PC-3 (cell line): ENCODE measurements around the gene SIM2. TPM values are rescaled to one million over a fixed set of nuclear protein-coding genes. Genes with fewer than 3 reads are reported as not detected.
A peak's percentile ranks its signal among the peaks of the same experiment; 100 is the strongest.

Source experiments
- ATAC-seq: fragments of 200-7000 bp; cut with Tn5 transposase; 2 replicates; pipeline ENCODE4 v1.9.1; 2020; ENCODE audit warnings: mild to moderate bottlenecking, moderate library complexity
- BruUV-seq: library from RNA; stranded (reverse); fragments of 400-500 nt; replicated peaks from 2 replicates; lab custom pipeline; 2021; lab: Mats Ljungman, UMichigan
- CTCF ChIA-PET: fragments of 300-600 bp; sonication (Branson Sonifier 250); formaldehyde crosslinking; loops from one replicate; lab custom pipeline; 2022; ENCODE audit warnings: antibody characterized with exemption; lab: Charles Lee
- POLR2A ChIA-PET: fragments of 300-600 bp; sonication (Branson Sonifier 250); formaldehyde crosslinking; loops from one replicate; lab custom pipeline; 2022; ENCODE audit warnings: antibody characterized with exemption; ENCODE audit not compliant: unreplicated experiment; lab: Charles Lee
- DNase-seq: peaks from one replicate; pipeline ENCODE4 v3.0.0-alpha.2; 2015
- H2AFZ ChIP-seq: fragments of 300-600 bp; sonication (generic); 2 replicates; pipeline ENCODE4 v1.6.0; 2016; ENCODE audit warnings: antibody characterized with exemption, low read length
- H3F3A ChIP-seq: fragments of 300-600 bp; sonication (generic); one replicate; pipeline ENCODE4 v1.6.0; 2017; ENCODE audit warnings: antibody characterized with exemption, low read length, control low read depth, mild to moderate bottlenecking; ENCODE audit not compliant: unreplicated experiment
- H3K27ac ChIP-seq: fragments of 300-600 bp; sonication (generic); 2 replicates; pipeline ENCODE4 v1.5.1; 2016; ENCODE audit warnings: mild to moderate bottlenecking, low read length
- H3K27me3 ChIP-seq: fragments of 300-600 bp; sonication (generic); 2 replicates; pipeline ENCODE4 v1.6.1; 2016; ENCODE audit warnings: low read length, mixed read lengths
- H3K36me3 ChIP-seq: fragments of 300-600 bp; sonication (generic); 2 replicates; pipeline ENCODE4 v1.6.1; 2016; ENCODE audit warnings: low read depth, mixed run types, low read length, mixed read lengths
- H3K4me1 ChIP-seq: fragments of 300-600 bp; sonication (generic); 2 replicates; pipeline ENCODE4 v1.5.1; 2016; ENCODE audit warnings: low read length; ENCODE audit not compliant: insufficient read depth
- H3K4me2 ChIP-seq: fragments of 300-600 bp; sonication (generic); 2 replicates; pipeline ENCODE4 v1.6.0; 2016; ENCODE audit warnings: low read length
- H3K4me3 ChIP-seq: fragments of 300-600 bp; sonication (generic); 2 replicates; pipeline ENCODE4 v1.5.1; 2016; ENCODE audit warnings: mild to moderate bottlenecking, low read length, mixed read lengths
- H3K79me2 ChIP-seq: fragments of 300-600 bp; sonication (generic); 2 replicates; pipeline ENCODE4 v1.6.1; 2017; ENCODE audit warnings: low read length, mixed read lengths
- H3K9ac ChIP-seq: fragments of 300-600 bp; sonication (generic); 2 replicates; pipeline ENCODE4 v1.6.0; 2016; ENCODE audit warnings: mild to moderate bottlenecking, low read length
- H3K9me2 ChIP-seq: fragments of 300-600 bp; sonication (generic); replicated peaks from 2 replicates; pipeline ENCODE4 v1.6.1; 2016; ENCODE audit warnings: mixed run types, low read length, mixed read lengths
- H3K9me3 ChIP-seq: fragments of 300-600 bp; sonication (generic); 2 replicates; pipeline ENCODE4 v1.6.1; 2016; ENCODE audit warnings: low read length, mixed read lengths
- H4K20me1 ChIP-seq: fragments of 300-600 bp; sonication (generic); 2 replicates; pipeline ENCODE4 v1.6.1; 2016; ENCODE audit warnings: low read length, mixed read lengths
- CTCF ChIP-seq: fragments of 300-600 bp; sonication (generic); conservative IDR thresholded peaks from 2 replicates; pipeline ENCODE4 v1.5.1; 2017; ENCODE audit warnings: antibody characterized with exemption, low read depth, mild to moderate bottlenecking, low read length
- EZH2 ChIP-seq: fragments of 300-600 bp; sonication (generic); IDR thresholded peaks from one replicate; pipeline ENCODE4 v1.6.1; 2017; ENCODE audit warnings: antibody characterized with exemption, mild to moderate bottlenecking, low read length; ENCODE audit not compliant: unreplicated experiment
- EZH2phosphoT487 ChIP-seq: fragments of 300-600 bp; sonication (generic); IDR thresholded peaks from 2 replicates; pipeline ENCODE4 v1.6.1; 2018; ENCODE audit warnings: mild to moderate bottlenecking, antibody characterized with exemption, low read length, borderline replicate concordance
- intact Hi-C: fragments of 100-400 bp; cut with micrococcal nuclease; formaldehyde crosslinking; loops from 2 replicates; pipeline ENCODE4 v1.9.0; 2023
- total RNA-seq: library from RNA; depleted of rRNA; stranded (reverse); fragments of >200 nt; gene quantifications from 2 replicates; pipeline ENCODE4 v1.2.3, GENCODE V29; 2014

SIM2 gene
- total RNA-seq, 1 experiment from 2014 or later = 71.2 TPM

- ATAC-seq (no peak), DNase-seq (no peak)
- ChIA-PET CTCF (no interaction called here), POLR2A (no interaction called here)
- no peak overlapping the region for H3K9ac ChIP-seq
- H3K27ac ChIP-seq = no peak overlapping the region
- H3K79me2 ChIP-seq = 0 out of 2 replicates have a peak, but pooled peaks cover 7% of the 10 kb centered on the region
- BruUV-seq = no TSS peak
- no peaks in the 10 kb centered on the region for H3F3A ChIP-seq
- H3K36me3 ChIP-seq = peaks cover 48% of the 10 kb centered on the region
- intact Hi-C loops = no loop called here
- peaks cover under 1% of the 10 kb centered on the region; the same call in 1 of the 2 replicates for H3K4me1 ChIP-seq
- H3K4me3 ChIP-seq = no peak overlapping the region
- TF ChIP-seq CTCF (no peak), EZH2 (no peak), EZH2phosphoT487 (no peak)
- no peak overlapping the region for H2AFZ ChIP-seq
- H3K27me3 ChIP-seq = no peaks in the 10 kb centered on the region
- H4K20me1 ChIP-seq = no peaks in the 10 kb centered on the region
- no peak overlapping the region for H3K4me2 ChIP-seq
- no peaks in the 10 kb centered on the region for H3K9me2 ChIP-seq
- no peaks in the 10 kb centered on the region for H3K9me3 ChIP-seq
Measured at GRCh38 chr21:36724660-36725059, 25.7 kb downstream of the SIM2 start.

GRCh38 chr21:36725793-36726386 lies 27.0 kb downstream of the SIM2 start:
- ATAC-seq = no peak
- no peaks in the 10 kb centered on the region for H3K9me2 ChIP-seq
- BruUV-seq = no TSS peak
- H3K27ac ChIP-seq = no peak overlapping the region
- H3K27me3 ChIP-seq = no peaks in the 10 kb centered on the region
- CTCF ChIA-PET = no interaction called here
- intact Hi-C loops = no loop called here
- H2AFZ ChIP-seq = no peak overlapping the region
- no peak for DNase-seq
- no peaks in the 10 kb centered on the region for H4K20me1 ChIP-seq
- H3K79me2 ChIP-seq = no peaks in the 10 kb centered on the region
- no peaks in the 10 kb centered on the region for H3F3A ChIP-seq
- H3K36me3 ChIP-seq = peaks cover 48% of the 10 kb centered on the region
- no peaks in the 10 kb centered on the region for H3K4me1 ChIP-seq
- H3K4me3 ChIP-seq = no peak overlapping the region
- no peak for TF ChIP-seq EZH2phosphoT487
- no peak for TF ChIP-seq CTCF
- no peak for TF ChIP-seq EZH2
- POLR2A ChIA-PET = no interaction called here
- no peak overlapping the region for H3K4me2 ChIP-seq
- no peak overlapping the region for H3K9ac ChIP-seq
- H3K9me3 ChIP-seq = no peaks in the 10 kb centered on the region

GRCh38 chr21:36727866-36728265 lies 29.0 kb downstream of the SIM2 start:
- CTCF ChIA-PET = no interaction called here
- Histone ChIP-seq H3K79me2 (no peaks in the 10 kb centered on the region), H4K20me1 (no peaks in the 10 kb centered on the region), H3K27ac (no peak overlapping the region), H3K27me3 (no peaks in the 10 kb centered on the region), H3K9me2 (no peaks in the 10 kb centered on the region), H3K4me1 (no peaks in the 10 kb centered on the region), H3K4me3 (no peak overlapping the region), H3K4me2 (no peak overlapping the region), H2AFZ (no peak overlapping the region), H3K36me3 (peaks cover 54% of the 10 kb centered on the region), H3F3A (no peaks in the 10 kb centered on the region), H3K9me3 (no peaks in the 10 kb centered on the region), H3K9ac (no peak overlapping the region)
- DNase-seq (no peak), ATAC-seq (no peak)
- TF ChIP-seq EZH2phosphoT487 = no peak
- peak; percentile 40; the same call in 1 of the 2 replicates for TF ChIP-seq CTCF
- BruUV-seq = no TSS peak
- POLR2A ChIA-PET = no interaction called here
- intact Hi-C loops = no loop called here
